ENCODE results near the gene AFAP1L2.

The AFAP1L2 gene

GRCh38 chr10:114261076-114261475, 143.2 kb downstream of the AFAP1L2 start:
- TF ChIP-seq EZH2 (IDR thresholded peaks at IDR 0.05; ENCODE audit: borderline replicate concordance, low read depth, low read length, severe bottlenecking) = no peak
- TF ChIP-seq CTCF (IDR thresholded peaks at IDR 0.05; ENCODE audit: borderline replicate concordance, extremely low read depth, low read length, poor library complexity, severe bottlenecking) = no peak
- ATAC-seq (ENCODE audit: insufficient read depth, low read depth) = no peak
- no peak for DNase-seq

GRCh38 chr10:114260366-114260765, 143.9 kb downstream of the AFAP1L2 start:
- Histone ChIP-seq H2AFZ (ENCODE audit: low read depth, low read length) (no peak overlapping the region), H3K9me3 (ENCODE audit: insufficient read depth, low read length, severe bottlenecking) (no peaks in the 10 kb centered on the region), H3K4me3 (ENCODE audit: low read depth in 1 of 2, low read length in 2 of 2) (no peak overlapping the region), H3K9ac (ENCODE audit: low read depth, low read length) (no peak overlapping the region), H3K4me2 (ENCODE audit: insufficient read depth, low read length) (no peak overlapping the region), H3K27me3 (ENCODE audit: insufficient read depth, low read length, poor library complexity) (peaks cover 4% of the 10 kb centered on the region), H3K79me2 (ENCODE audit: insufficient read depth, low read length) (no peaks in the 10 kb centered on the region), H4K20me1 (ENCODE audit: insufficient read depth, low read length) (no peaks in the 10 kb centered on the region), H3K4me1 (ENCODE audit: insufficient read depth, low read length) (no peaks in the 10 kb centered on the region), H3K36me3 (ENCODE audit: insufficient read depth, low read length) (no peaks in the 10 kb centered on the region), H3K27ac (ENCODE audit: low read length) (no peak overlapping the region)
- TF ChIP-seq EZH2 (IDR thresholded peaks at IDR 0.05; ENCODE audit: borderline replicate concordance, low read depth, low read length, severe bottlenecking) = no peak
- no peak for ATAC-seq (ENCODE audit: insufficient read depth, low read depth)
- DNase-seq = no peak

More at GRCh38 chr10:114261076-114261475, 143.2 kb downstream of the AFAP1L2 start:
- Histone ChIP-seq H3K79me2 (ENCODE audit: insufficient read depth, low read length) (no peaks in the 10 kb centered on the region), H3K27me3 (ENCODE audit: insufficient read depth, low read length, poor library complexity) (peaks cover 4% of the 10 kb centered on the region), H3K9ac (ENCODE audit: low read depth, low read length) (no peak overlapping the region), H4K20me1 (ENCODE audit: insufficient read depth, low read length) (no peaks in the 10 kb centered on the region), H3K4me1 (ENCODE audit: insufficient read depth, low read length) (no peaks in the 10 kb centered on the region), H2AFZ (ENCODE audit: low read depth, low read length) (no peak overlapping the region), H3K36me3 (ENCODE audit: insufficient read depth, low read length) (no peaks in the 10 kb centered on the region), H3K9me3 (ENCODE audit: insufficient read depth, low read length, severe bottlenecking) (no peaks in the 10 kb centered on the region), H3K4me3 (ENCODE audit: low read depth in 1 of 2, low read length in 2 of 2) (no peak overlapping the region), H3K27ac (ENCODE audit: low read length) (no peak overlapping the region), H3K4me2 (ENCODE audit: insufficient read depth, low read length) (no peak overlapping the region)

- no peaks in the 10 kb centered on the region for H4K20me1 ChIP-seq (ENCODE audit: insufficient read depth, low read length)
- DNase-seq = no peak
- H3K36me3 ChIP-seq (ENCODE audit: insufficient read depth, low read length) = no peaks in the 10 kb centered on the region
- H3K4me2 ChIP-seq (ENCODE audit: insufficient read depth, low read length) = no peak overlapping the region
- no peak for TF ChIP-seq EZH2 (IDR thresholded peaks at IDR 0.05; ENCODE audit: borderline replicate concordance, low read depth, low read length, severe bottlenecking)
- no peak for TF ChIP-seq CTCF (IDR thresholded peaks at IDR 0.05; ENCODE audit: borderline replicate concordance, extremely low read depth, low read length, poor library complexity, severe bottlenecking)
- H3K79me2 ChIP-seq (ENCODE audit: insufficient read depth, low read length) = no peaks in the 10 kb centered on the region
- no peak overlapping the region for H3K9ac ChIP-seq (ENCODE audit: low read depth, low read length)
- no peaks in the 10 kb centered on the region for H3K9me3 ChIP-seq (ENCODE audit: insufficient read depth, low read length, severe bottlenecking)
- ATAC-seq (ENCODE audit: insufficient read depth, low read depth) = no peak
- H3K27me3 ChIP-seq (ENCODE audit: insufficient read depth, low read length, poor library complexity) = peaks cover 4% of the 10 kb centered on the region
- no peak overlapping the region for H3K4me3 ChIP-seq (ENCODE audit: low read depth in 1 of 2, low read length in 2 of 2)
- no peak overlapping the region for H3K27ac ChIP-seq (ENCODE audit: low read length)
- H2AFZ ChIP-seq (ENCODE audit: low read depth, low read length) = no peak overlapping the region
- H3K4me1 ChIP-seq (ENCODE audit: insufficient read depth, low read length) = no peaks in the 10 kb centered on the region
These were observed 144.5 kb downstream of the AFAP1L2 start for GRCh38 chr10:114259824-114260223.

- no peaks in the 10 kb centered on the region for H3K79me2 ChIP-seq (ENCODE audit: insufficient read depth, low read length)
- TF ChIP-seq CTCF (IDR thresholded peaks at IDR 0.05; ENCODE audit: borderline replicate concordance, extremely low read depth, low read length, poor library complexity, severe bottlenecking) (no peak), EZH2 (IDR thresholded peaks at IDR 0.05; ENCODE audit: borderline replicate concordance, low read depth, low read length, severe bottlenecking) (no peak)
- no peak overlapping the region for H3K27ac ChIP-seq (ENCODE audit: low read length)
- no peak overlapping the region for H2AFZ ChIP-seq (ENCODE audit: low read depth, low read length)
- H3K9ac ChIP-seq (ENCODE audit: low read depth, low read length) = no peak overlapping the region
- H3K4me3 ChIP-seq (ENCODE audit: low read depth in 1 of 2, low read length in 2 of 2) = no peak overlapping the region
- H3K36me3 ChIP-seq (ENCODE audit: insufficient read depth, low read length) = no peaks in the 10 kb centered on the region
- no peaks in the 10 kb centered on the region for H3K4me1 ChIP-seq (ENCODE audit: insufficient read depth, low read length)
- H3K27me3 ChIP-seq (ENCODE audit: insufficient read depth, low read length, poor library complexity) = no peaks in the 10 kb centered on the region
- H3K9me3 ChIP-seq (ENCODE audit: insufficient read depth, low read length, severe bottlenecking) = no peaks in the 10 kb centered on the region
- H4K20me1 ChIP-seq (ENCODE audit: insufficient read depth, low read length) = no peaks in the 10 kb centered on the region
- ATAC-seq (ENCODE audit: insufficient read depth, low read depth) (peak; percentile 77), DNase-seq (peak; percentile 23)
- no peak overlapping the region for H3K4me2 ChIP-seq (ENCODE audit: insufficient read depth, low read length)
These were observed 145.9 kb downstream of the AFAP1L2 start for GRCh38 chr10:114258274-114258840.

All from DND-41 (cell line).